GM21723 (cell line): ENCODE data around the gene CNOT2.

Experiments
- ATAC-seq: cut with Tn5 transposase; IDR thresholded peaks from one replicate; pipeline ENCODE4 v1.9.1; 2021; ENCODE audit warnings: mild to moderate bottlenecking, moderate library complexity; ENCODE audit not compliant: unreplicated experiment

The CNOT2 gene

GRCh38 chr12:70251226-70251625, 8.0 kb downstream of the CNOT2 start:
- no peak for ATAC-seq

- ATAC-seq: no peak
These were observed 8.4 kb downstream of the CNOT2 start for GRCh38 chr12:70251661-70252060.

- ATAC-seq: no peak
These were observed 9.6 kb downstream of the CNOT2 start for GRCh38 chr12:70252832-70253231.

- ATAC-seq: no peak
These were observed 11.0 kb downstream of the CNOT2 start for GRCh38 chr12:70254225-70254624.

- ATAC-seq: no peak
These were observed 11.6 kb downstream of the CNOT2 start for GRCh38 chr12:70254846-70255245.

GRCh38 chr12:70255311-70255710, 12.1 kb downstream of the CNOT2 start:
- ATAC-seq: no peak

- ATAC-seq: no peak
These were observed 15.6 kb downstream of the CNOT2 start for GRCh38 chr12:70258605-70259403.

- peak; percentile 50 for ATAC-seq
These were observed 17.4 kb downstream of the CNOT2 start for GRCh38 chr12:70260646-70261045.

- no peak for ATAC-seq
These were observed 21.0 kb downstream of the CNOT2 start for GRCh38 chr12:70264067-70264867.

- ATAC-seq: no peak
These were observed 21.9 kb downstream of the CNOT2 start for GRCh38 chr12:70265132-70265531.

- no peak for ATAC-seq
These were observed 24.3 kb downstream of the CNOT2 start for GRCh38 chr12:70267550-70267949.

GRCh38 chr12:70268972-70269371, 25.7 kb downstream of the CNOT2 start:
- no peak for ATAC-seq

- ATAC-seq: no peak
These were observed 26.9 kb downstream of the CNOT2 start for GRCh38 chr12:70270108-70270507.

- no peak for ATAC-seq
These were observed 27.8 kb downstream of the CNOT2 start for GRCh38 chr12:70271025-70271424.

- no peak for ATAC-seq
These were observed 29.3 kb downstream of the CNOT2 start for GRCh38 chr12:70272510-70272909.

- ATAC-seq: no peak
These were observed 31.8 kb downstream of the CNOT2 start for GRCh38 chr12:70275045-70275444.

- ATAC-seq: no peak
These were observed 34.7 kb downstream of the CNOT2 start for GRCh38 chr12:70277973-70278372.

GRCh38 chr12:70278945-70279344, 35.7 kb downstream of the CNOT2 start:
- ATAC-seq: no peak

GRCh38 chr12:70283232-70283631, 40.0 kb downstream of the CNOT2 start:
- no peak for ATAC-seq

- ATAC-seq: no peak
These were observed 45.6 kb downstream of the CNOT2 start for GRCh38 chr12:70288817-70289216.

- ATAC-seq: no peak
These were observed 46.9 kb downstream of the CNOT2 start for GRCh38 chr12:70290116-70290515.
